Suprapubic skin (tissue), 4 donors: ENCODE data around the gene BMF. TPM values are rescaled to one million over a fixed set of nuclear protein-coding genes. Genes with fewer than 3 reads are reported as not detected.

Experiments
- DNase-seq, 2 donors: peaks; one replicate each; pipeline ENCODE4 v3.0.0-alpha.2; 2019; ENCODE audit warnings: low spot score in 2 of 2
- H3K27ac ChIP-seq: fragments of 200-600 bp; sonication (generic); one replicate; pipeline ENCODE4 v1.5.1; 2019
- H3K27me3 ChIP-seq: fragments of 200-600 bp; sonication (generic); one replicate; pipeline ENCODE4 v1.5.1; 2019
- H3K36me3 ChIP-seq: fragments of 200-600 bp; sonication (generic); one replicate; pipeline ENCODE4 v1.5.1; 2019
- H3K4me1 ChIP-seq: fragments of 200-600 bp; sonication (generic); one replicate; pipeline ENCODE4 v1.5.1; 2019
- H3K4me3 ChIP-seq: fragments of 200-600 bp; sonication (generic); one replicate; pipeline ENCODE4 v1.5.1; 2019; ENCODE audit warnings: mild to moderate bottlenecking
- H3K9me3 ChIP-seq: fragments of 200-600 bp; sonication (generic); one replicate; pipeline ENCODE4 v1.5.1; 2019
- EP300 ChIP-seq: sonication (generic); formaldehyde crosslinking; IDR thresholded peaks from one replicate; pipeline ENCODE4 v1.6.1; 2017; ENCODE audit warnings: antibody characterized with exemption
- POLR2A ChIP-seq, 2 donors: fragments of 450-650 bp; IDR thresholded peaks; one replicate each; pipeline ENCODE4 v1.6.1; 2017; ENCODE audit warnings: antibody characterized with exemption in 2 of 2, mild to moderate bottlenecking in 2 of 2, moderate library complexity in 2 of 2
- POLR2AphosphoS5 ChIP-seq, 3 donors: sonication (generic); formaldehyde crosslinking; IDR thresholded peaks; one replicate each; pipeline ENCODE4 v1.6.1; 2017; ENCODE audit warnings: antibody characterized with exemption in 3 of 3
- WGBS: methylation state at CpG from one replicate; pipeline ENCODE4 v1.1.5; 2018; 5-methylcytosine and 5-hydroxymethylcytosine counted together
- total RNA-seq, 4 donors: library from RNA; depleted of rRNA; stranded (reverse); fragments of >200 nt; gene quantifications; one replicate each; pipeline ENCODE4 v1.1.0, GENCODE V29; 2016
- TF ChIP-seq, protein P1 (sequence below), 2 donors: fragments of 200-600 bp in 1 of 2; fragments of 450-650 bp in 1 of 2; sonication (generic) in 1 of 2; IDR thresholded peaks; one replicate each; pipeline ENCODE4 v1.5.1; 2016 to 2019; ENCODE audit warnings: antibody characterized with exemption in 2 of 2, mild to moderate bottlenecking in 1 of 2, moderate library complexity in 1 of 2

The BMF gene
- total RNA-seq, 4 donors from 2014 or later: 2.6 to 11.1 (median 9.8) TPM

DNA sequence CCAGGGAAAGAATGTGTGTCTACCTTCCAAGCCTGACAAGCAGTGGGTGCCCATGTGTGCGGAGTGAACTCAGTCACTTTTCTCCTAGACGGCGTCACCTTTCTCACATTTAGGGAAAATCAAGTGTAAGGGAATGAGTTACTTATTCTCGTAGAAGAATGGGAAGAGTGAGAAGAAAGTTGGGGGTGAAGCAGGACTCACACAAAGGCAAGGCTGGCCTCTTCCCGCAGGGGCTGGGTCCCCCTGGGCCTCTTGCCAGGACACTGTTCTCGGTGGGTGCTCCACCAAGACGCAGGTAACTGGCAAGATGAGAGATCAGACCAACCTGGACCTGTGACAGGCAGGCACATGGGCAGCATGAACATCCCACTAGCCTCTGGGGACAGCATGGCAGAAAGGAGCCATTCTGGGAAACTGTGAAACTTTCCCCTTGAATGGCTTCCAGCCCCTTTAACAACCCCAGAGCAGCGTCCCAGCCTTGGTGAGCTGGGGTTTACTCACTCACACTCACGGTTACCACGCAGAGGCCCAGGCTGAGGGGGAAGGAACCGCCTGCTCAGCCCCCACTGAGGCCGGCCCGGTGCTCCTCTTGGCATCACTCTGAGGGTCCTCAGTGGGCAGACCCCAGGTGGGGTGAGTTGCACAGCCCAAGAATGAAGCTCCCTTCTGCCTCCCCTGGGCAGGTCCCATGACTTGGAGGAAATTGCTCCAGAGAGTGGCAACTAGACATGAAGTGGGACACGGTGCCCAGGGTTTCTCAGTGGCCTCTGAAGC, 54.7 kb downstream of the BMF start:
- Histone ChIP-seq H3K36me3 (no peaks in the 10 kb centered on the region), H3K9me3 (no peaks in the 10 kb centered on the region), H3K27ac (no peak overlapping the region), H3K4me3 (no peak overlapping the region), H3K27me3 (no peaks in the 10 kb centered on the region), H3K4me1 (peaks cover 25% of the 10 kb centered on the region)
- no peak for TF ChIP-seq POLR2A (IDR thresholded peaks at IDR 0.05)
- TF ChIP-seq EP300: no peak
- no peak for TF ChIP-seq POLR2AphosphoS5 (IDR thresholded peaks at IDR 0.05)
- TF ChIP-seq, protein P1, sequence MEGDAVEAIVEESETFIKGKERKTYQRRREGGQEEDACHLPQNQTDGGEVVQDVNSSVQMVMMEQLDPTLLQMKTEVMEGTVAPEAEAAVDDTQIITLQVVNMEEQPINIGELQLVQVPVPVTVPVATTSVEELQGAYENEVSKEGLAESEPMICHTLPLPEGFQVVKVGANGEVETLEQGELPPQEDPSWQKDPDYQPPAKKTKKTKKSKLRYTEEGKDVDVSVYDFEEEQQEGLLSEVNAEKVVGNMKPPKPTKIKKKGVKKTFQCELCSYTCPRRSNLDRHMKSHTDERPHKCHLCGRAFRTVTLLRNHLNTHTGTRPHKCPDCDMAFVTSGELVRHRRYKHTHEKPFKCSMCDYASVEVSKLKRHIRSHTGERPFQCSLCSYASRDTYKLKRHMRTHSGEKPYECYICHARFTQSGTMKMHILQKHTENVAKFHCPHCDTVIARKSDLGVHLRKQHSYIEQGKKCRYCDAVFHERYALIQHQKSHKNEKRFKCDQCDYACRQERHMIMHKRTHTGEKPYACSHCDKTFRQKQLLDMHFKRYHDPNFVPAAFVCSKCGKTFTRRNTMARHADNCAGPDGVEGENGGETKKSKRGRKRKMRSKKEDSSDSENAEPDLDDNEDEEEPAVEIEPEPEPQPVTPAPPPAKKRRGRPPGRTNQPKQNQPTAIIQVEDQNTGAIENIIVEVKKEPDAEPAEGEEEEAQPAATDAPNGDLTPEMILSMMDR (IDR thresholded peaks at IDR 0.05): no peak
- 86% methylated on average over 7 of the region's 14 CpGs for WGBS
- peak in 1 of 2 donors; percentile 70 for DNase-seq

DNA sequence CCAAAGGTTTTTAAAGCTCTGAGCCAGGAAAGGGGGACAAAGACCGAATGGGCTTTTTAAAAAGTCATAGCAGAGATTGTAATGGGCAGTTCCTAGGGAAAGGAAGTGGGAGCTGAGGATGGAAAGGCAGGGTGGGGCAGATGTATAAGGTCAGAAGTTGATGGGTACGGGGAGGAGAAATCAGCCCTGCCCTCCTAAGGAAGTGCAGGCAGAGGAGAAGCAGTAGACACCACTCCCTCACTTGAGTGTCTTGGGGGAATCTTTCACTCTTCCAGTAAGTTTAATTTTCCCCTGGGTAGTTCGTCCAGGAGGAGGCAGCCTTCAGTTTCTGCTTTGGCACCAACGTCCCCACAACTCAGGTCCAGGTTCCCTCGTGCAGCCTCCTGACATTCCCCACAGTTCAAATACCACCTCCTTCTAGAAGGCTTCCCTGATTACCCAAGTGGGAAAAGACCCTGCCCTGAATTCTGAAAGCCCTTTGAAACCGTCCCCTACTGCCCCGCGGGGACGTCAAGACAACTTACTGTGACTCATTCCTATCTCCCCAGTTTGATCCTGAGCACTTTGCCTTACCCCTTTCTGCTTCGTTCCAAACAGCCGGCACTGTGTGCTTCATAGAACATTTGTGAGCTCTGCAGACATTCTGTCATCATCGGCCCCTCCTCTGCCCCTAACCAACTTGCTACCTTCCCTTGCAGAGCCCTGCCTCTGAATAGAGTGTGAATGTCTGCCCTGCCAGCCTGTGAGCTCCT, 55.4 kb downstream of the BMF start:
- Histone ChIP-seq H3K27me3 (no peaks in the 10 kb centered on the region), H3K27ac (no peak overlapping the region), H3K4me1 (peaks cover 29% of the 10 kb centered on the region), H3K36me3 (no peaks in the 10 kb centered on the region), H3K9me3 (no peaks in the 10 kb centered on the region), H3K4me3 (no peak overlapping the region)
- TF ChIP-seq POLR2A (IDR thresholded peaks at IDR 0.05) (no peak), POLR2AphosphoS5 (IDR thresholded peaks at IDR 0.05) (no peak), EP300 (no peak)
- TF ChIP-seq, protein P1 (IDR thresholded peaks at IDR 0.05): no peak
- WGBS: 80% methylated on average over 12 of the region's 12 CpGs
- peak in 1 of 2 donors; percentile 61 for DNase-seq

DNA sequence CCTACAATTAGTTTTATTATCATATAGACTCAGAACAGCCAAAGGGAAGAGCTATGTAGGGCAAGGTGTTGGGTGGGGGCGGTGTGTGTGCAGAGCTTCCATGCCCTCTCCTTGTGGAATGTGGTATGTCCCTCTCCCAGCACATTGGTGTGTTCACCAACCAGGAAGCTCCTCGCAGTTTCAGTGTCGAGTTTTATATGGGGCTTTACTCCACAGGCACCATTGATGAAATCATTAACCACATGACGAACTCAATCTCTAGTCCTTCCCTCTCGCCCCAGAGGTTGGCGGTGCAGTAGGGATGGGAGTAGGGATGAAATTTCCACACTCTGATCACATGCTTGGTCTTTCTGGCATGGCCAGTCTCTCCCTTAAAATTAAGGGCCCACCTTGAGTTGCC, 56.1 kb downstream of the BMF start:
- TF ChIP-seq POLR2AphosphoS5 (IDR thresholded peaks at IDR 0.05) (no peak), POLR2A (IDR thresholded peaks at IDR 0.05) (no peak), EP300 (no peak)
- TF ChIP-seq, protein P1 (IDR thresholded peaks at IDR 0.05): no peak
- 69% methylated on average over 4 of the region's 6 CpGs for WGBS
- DNase-seq: no peak
- Histone ChIP-seq H3K4me3 (no peak overlapping the region), H3K4me1 (peaks cover 36% of the 10 kb centered on the region), H3K27me3 (no peaks in the 10 kb centered on the region), H3K9me3 (no peaks in the 10 kb centered on the region), H3K36me3 (no peaks in the 10 kb centered on the region), H3K27ac (no peak overlapping the region)

DNA sequence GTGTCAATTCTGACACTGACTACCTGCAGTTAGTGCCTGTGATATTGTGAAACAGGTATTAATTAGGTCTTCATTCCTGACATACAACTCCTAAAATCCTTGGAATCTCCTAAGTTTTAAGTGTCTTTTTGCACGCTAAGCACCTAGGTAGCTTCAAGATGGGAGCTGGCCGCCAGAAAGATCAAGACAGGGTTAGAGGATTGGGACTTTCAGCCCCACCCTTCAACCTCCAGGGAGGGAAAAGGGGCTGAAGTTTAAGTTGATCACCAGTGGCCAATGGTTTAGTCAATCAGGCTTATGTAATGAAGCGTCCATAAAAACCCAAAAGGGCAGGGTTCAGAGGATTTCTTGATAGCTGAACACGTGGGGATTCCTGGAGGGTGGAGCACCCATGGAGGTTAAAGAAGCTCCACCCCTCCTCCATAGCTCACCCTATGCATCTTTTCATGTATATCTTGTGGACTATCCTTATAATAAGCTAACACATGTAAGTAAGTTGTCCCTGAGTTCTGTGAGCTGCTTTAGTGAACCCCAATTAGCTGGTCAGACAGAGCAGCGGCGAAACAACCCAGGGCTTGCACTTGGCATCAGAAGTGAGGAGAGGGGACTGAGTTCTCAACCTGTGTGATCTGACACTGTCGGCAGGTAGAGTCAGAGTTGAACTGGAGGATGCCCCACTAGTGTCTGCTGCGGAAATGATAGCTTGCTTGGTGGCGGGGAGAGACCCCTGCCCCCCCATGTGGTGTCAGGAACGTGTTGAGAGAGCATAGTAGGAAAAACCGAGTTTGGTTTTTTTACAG, 56.9 kb downstream of the BMF start:
- WGBS: 85% methylated on average over 11 of the region's 11 CpGs
- Histone ChIP-seq H3K4me3 (no peak overlapping the region), H3K27me3 (no peaks in the 10 kb centered on the region), H3K4me1 (peaks cover 43% of the 10 kb centered on the region), H3K27ac (no peak overlapping the region), H3K9me3 (no peaks in the 10 kb centered on the region), H3K36me3 (no peaks in the 10 kb centered on the region)
- TF ChIP-seq POLR2AphosphoS5 (IDR thresholded peaks at IDR 0.05) (no peak), POLR2A (IDR thresholded peaks at IDR 0.05) (no peak), EP300 (no peak)
- TF ChIP-seq, protein P1 (IDR thresholded peaks at IDR 0.05): no peak
- no peak for DNase-seq
